ENCODE results near the gene FTSJ3.

FTSJ3 gene

DNA sequence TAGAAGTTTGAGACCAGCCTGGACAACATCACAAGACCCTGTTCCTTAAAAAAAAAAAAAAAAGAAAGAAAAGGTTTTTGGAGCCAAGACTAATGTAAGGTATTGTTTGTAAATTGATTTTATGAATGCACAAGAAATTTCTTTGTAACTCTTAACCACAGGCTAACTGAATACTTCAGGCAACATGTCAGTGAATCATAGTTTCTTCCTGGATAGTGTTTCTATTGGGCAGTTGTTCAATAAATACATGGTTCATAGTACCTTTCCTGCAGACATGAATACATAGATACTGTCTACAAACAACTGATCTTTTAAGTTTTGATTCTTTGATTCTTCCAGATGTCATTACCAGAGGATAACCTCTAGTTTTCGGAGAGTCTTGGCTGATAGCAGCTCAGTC is 41.9 kb downstream of the FTSJ3 start:
- Histone ChIP-seq H3K4me1 (ENCODE audit: control insufficient read depth, insufficient read depth, low read length, unreplicated experiment) (peaks cover 39% of the 10 kb centered on the region), H3K4me3 (ENCODE audit: low read depth, low read length) (no peak overlapping the region), H2AFZ (ENCODE audit: low read length, unreplicated experiment) (no peak overlapping the region), H3K79me2 (ENCODE audit: control insufficient read depth, insufficient read depth, low read length, unreplicated experiment) (peaks cover 75% of the 10 kb centered on the region), H3K27ac (ENCODE audit: low read depth, low read length) (0 out of 2 replicates have a peak overlapping the region, but pooled peaks have one; percentile 26), H3K36me3 (ENCODE audit: insufficient read depth, low read length) (peaks cover 12% of the 10 kb centered on the region; the same call in 1 of the 2 replicates), H3K27me3 (ENCODE audit: insufficient read depth, low read length) (no peaks in the 10 kb centered on the region)

DNA sequence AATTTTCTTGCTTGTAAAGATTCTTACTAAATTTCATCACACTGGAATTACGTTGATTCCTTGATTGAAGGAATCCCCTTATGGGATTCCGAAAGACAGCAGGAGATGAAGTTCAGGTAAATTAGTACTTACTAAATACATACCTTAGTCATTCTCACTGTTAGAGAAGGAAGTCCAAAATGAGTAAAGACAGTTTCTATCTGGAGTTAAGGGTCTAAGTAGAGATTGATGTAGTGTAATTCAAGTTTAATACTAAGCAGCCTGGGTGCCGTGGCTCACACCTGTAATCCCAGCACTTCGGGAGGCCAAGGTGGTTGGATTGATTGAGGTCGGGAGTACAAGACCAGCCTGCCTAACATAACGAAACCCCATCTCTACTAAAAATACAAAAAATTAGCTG is 43.9 kb downstream of the FTSJ3 start:
- Histone ChIP-seq H3K4me3 (ENCODE audit: low read depth, low read length) (no peak overlapping the region), H3K79me2 (ENCODE audit: control insufficient read depth, insufficient read depth, low read length, unreplicated experiment) (peaks cover 92% of the 10 kb centered on the region), H2AFZ (ENCODE audit: low read length, unreplicated experiment) (no peak overlapping the region), H3K36me3 (ENCODE audit: insufficient read depth, low read length) (peaks cover 12% of the 10 kb centered on the region; the same call in 1 of the 2 replicates), H3K27ac (ENCODE audit: low read depth, low read length) (no peak overlapping the region), H3K4me1 (ENCODE audit: control insufficient read depth, insufficient read depth, low read length, unreplicated experiment) (peaks cover 44% of the 10 kb centered on the region), H3K27me3 (ENCODE audit: insufficient read depth, low read length) (no peaks in the 10 kb centered on the region)

DNA sequence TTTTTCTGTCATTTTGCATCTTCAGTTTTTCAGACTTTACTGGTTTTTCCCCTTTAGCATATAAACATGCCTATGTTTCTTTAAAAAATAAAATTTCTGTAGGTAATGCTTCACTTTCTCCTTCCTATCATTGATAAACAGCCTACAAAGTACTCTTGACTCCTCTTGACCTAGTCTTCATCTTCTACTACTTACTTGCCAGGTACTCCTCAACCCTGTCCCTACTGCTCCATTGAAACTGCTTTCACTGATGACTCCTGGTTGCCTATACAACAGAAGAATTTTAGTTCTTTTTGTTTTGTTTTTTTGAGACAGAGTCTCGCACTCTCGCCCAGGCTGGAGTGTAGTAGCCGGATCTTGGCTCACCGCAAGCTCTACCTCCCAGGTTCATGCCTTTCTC is 46.5 kb downstream of the FTSJ3 start:
- Histone ChIP-seq H3K27ac (ENCODE audit: low read depth, low read length) (peak overlapping the region; percentile 0; the same call in 1 of the 2 replicates), H3K36me3 (ENCODE audit: insufficient read depth, low read length) (peaks cover 11% of the 10 kb centered on the region), H3K79me2 (ENCODE audit: control insufficient read depth, insufficient read depth, low read length, unreplicated experiment) (peaks cover 96% of the 10 kb centered on the region), H3K27me3 (ENCODE audit: insufficient read depth, low read length) (no peaks in the 10 kb centered on the region), H3K4me1 (ENCODE audit: control insufficient read depth, insufficient read depth, low read length, unreplicated experiment) (peaks cover 45% of the 10 kb centered on the region), H2AFZ (ENCODE audit: low read length, unreplicated experiment) (no peak overlapping the region), H3K4me3 (ENCODE audit: low read depth, low read length) (0 out of 2 replicates have a peak overlapping the region, but pooled peaks have one; percentile 20)

DNA sequence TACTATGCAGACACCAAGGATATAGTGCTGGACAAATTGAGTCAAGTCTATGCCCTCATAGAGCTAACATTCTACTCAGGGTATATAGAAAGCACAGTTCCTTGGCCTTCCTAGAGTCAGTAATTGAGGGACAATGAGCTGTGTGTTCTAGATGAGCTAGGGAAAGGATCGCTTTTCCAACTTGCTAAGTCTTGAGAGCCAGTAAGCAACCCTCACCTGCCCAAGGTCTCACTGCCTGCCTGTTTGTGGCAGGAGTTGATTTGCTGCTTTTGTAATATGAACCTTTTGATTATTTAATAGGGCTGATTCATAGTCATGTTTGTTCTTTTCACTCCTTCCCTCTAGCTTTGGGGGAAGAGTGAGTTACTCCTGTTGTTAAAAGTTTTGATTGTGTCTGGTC is 47.0 kb downstream of the FTSJ3 start:
- Histone ChIP-seq H3K27ac (ENCODE audit: low read depth, low read length) (peak overlapping the region; percentile 26; the same call in 1 of the 2 replicates), H3K79me2 (ENCODE audit: control insufficient read depth, insufficient read depth, low read length, unreplicated experiment) (peaks cover 96% of the 10 kb centered on the region), H3K4me3 (ENCODE audit: low read depth, low read length) (peak overlapping the region; percentile 20; the same call in 1 of the 2 replicates), H2AFZ (ENCODE audit: low read length, unreplicated experiment) (no peak overlapping the region), H3K27me3 (ENCODE audit: insufficient read depth, low read length) (no peaks in the 10 kb centered on the region), H3K36me3 (ENCODE audit: insufficient read depth, low read length) (peaks cover 8% of the 10 kb centered on the region), H3K4me1 (ENCODE audit: control insufficient read depth, insufficient read depth, low read length, unreplicated experiment) (peaks cover 45% of the 10 kb centered on the region)

DNA sequence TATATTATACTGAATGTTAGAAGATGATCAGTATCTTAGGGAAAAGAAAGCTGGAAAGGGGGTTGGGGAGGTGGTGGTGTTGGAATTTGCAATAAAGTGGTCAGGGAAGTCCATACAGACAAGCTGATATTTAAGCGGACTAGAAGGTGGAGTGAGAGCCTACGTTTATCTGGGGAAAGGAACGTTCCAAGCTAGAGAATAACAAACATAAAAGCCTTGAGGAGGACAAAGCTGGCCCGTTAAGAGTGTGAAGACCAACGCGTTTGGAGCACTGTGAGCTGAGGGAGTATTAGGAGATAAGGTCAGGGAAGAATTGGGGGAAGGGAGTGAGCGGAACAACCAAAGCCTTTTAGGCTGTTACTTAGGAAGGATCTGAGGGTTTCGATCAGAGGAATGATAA is 52.0 kb downstream of the FTSJ3 start:
- H3K36me3 ChIP-seq (ENCODE audit: insufficient read depth, low read length): peaks cover 5% of the 10 kb centered on the region; the same call in 1 of the 2 replicates
- H3K27ac ChIP-seq (ENCODE audit: low read depth, low read length): no peak overlapping the region
- H3K79me2 ChIP-seq (ENCODE audit: control insufficient read depth, insufficient read depth, low read length, unreplicated experiment): peaks cover 90% of the 10 kb centered on the region
- peak overlapping the region; percentile 86 for H3K4me3 ChIP-seq (ENCODE audit: low read depth, low read length)
- H2AFZ ChIP-seq (ENCODE audit: low read length, unreplicated experiment): no peak overlapping the region
- no peaks in the 10 kb centered on the region for H3K27me3 ChIP-seq (ENCODE audit: insufficient read depth, low read length)
- H3K4me1 ChIP-seq (ENCODE audit: control insufficient read depth, insufficient read depth, low read length, unreplicated experiment): peaks cover 15% of the 10 kb centered on the region

DNA sequence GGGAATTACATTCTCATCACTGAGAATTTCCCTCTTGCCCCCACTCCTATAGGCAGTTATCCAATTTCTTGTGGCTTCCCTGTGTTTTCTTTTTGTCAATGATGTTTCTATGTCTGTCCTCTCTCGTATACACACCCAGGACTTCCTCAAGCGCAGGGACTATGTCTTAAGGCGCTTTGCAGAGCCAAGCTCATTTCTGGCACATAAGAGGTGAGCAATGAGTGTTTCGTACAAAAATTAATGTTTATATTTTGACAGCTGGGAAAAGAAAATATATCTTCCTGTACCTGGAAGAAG is 52.5 kb downstream of the FTSJ3 start:
- H2AFZ ChIP-seq (ENCODE audit: low read length, unreplicated experiment): no peak overlapping the region
- H3K27ac ChIP-seq (ENCODE audit: low read depth, low read length): peak overlapping the region; percentile 96; the same call in 1 of the 2 replicates
- peaks cover 5% of the 10 kb centered on the region; the same call in 1 of the 2 replicates for H3K36me3 ChIP-seq (ENCODE audit: insufficient read depth, low read length)

DNA sequence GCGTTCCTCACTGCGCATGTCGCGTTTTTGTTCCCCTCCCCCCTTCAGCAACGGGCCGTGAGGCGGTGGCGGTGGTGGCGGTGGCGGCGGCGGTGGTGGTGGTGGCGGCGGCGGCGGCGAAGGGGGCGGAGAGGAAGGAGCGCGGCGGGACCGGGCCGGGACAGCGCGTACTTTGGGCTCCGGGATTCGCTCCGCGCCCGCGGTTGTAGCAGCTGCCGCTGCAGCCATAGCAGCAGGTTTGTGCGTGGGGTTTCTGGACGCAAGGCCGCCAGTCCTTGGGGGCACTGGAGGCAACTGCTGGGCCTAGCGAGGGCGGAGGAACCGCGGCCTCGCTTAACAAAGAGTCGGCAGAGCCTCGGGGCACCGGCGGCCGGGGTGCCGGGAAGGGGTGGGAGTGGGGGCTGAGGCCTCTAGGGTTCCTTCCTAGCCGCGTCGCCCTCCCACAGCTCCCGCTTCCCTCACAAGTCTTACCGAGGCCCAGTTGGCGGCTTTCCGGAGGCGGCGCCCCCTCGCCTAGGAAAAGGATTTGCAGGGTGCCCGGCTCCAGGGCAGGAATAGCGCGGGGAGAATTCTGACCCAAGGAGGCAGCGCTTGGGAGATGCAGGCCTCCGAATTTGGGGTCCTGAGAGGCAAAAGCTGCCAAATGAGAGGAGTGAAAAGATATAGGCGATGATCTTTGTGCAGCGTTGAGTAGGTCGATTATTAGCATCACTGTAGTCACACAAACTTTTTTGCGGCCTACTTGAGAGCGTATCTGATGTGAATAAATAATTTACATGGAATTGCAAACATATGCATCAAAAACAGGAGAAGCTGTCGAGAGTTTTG is 53.1 kb downstream of the FTSJ3 start, which contains the start of gene DDX42:
Gene DDX42 (plus strand): TSS at position 30 of the 828 bp plus-strand sequence. CDS start 12,880 bp downstream, outside the sequence.
- Histone ChIP-seq H3K4me1 (ENCODE audit: control insufficient read depth, insufficient read depth, low read length, unreplicated experiment) (peaks cover 12% of the 10 kb centered on the region), H3K4me3 (ENCODE audit: low read depth, low read length) (peak within 1 kb of the TSS; percentile 86), H3K36me3 (ENCODE audit: insufficient read depth, low read length) (peaks cover 5% of the 10 kb centered on the region; the same call in 1 of the 2 replicates), H3K27ac (ENCODE audit: low read depth, low read length) (peak within 1 kb of the TSS; percentile 96), H3K79me2 (ENCODE audit: control insufficient read depth, insufficient read depth, low read length, unreplicated experiment) (peaks cover 90% of the 10 kb centered on the region), H2AFZ (ENCODE audit: low read length, unreplicated experiment) (peak within 1 kb of the TSS; percentile 51), H3K27me3 (ENCODE audit: insufficient read depth, low read length) (no peaks in the 10 kb centered on the region)

More for the DNA sequence above, 52.5 kb downstream of the FTSJ3 start:
- Histone ChIP-seq H3K27me3 (ENCODE audit: insufficient read depth, low read length) (no peaks in the 10 kb centered on the region), H3K4me3 (ENCODE audit: low read depth, low read length) (peak overlapping the region; percentile 86), H3K79me2 (ENCODE audit: control insufficient read depth, insufficient read depth, low read length, unreplicated experiment) (peaks cover 90% of the 10 kb centered on the region), H3K4me1 (ENCODE audit: control insufficient read depth, insufficient read depth, low read length, unreplicated experiment) (peaks cover 12% of the 10 kb centered on the region)

DNA sequence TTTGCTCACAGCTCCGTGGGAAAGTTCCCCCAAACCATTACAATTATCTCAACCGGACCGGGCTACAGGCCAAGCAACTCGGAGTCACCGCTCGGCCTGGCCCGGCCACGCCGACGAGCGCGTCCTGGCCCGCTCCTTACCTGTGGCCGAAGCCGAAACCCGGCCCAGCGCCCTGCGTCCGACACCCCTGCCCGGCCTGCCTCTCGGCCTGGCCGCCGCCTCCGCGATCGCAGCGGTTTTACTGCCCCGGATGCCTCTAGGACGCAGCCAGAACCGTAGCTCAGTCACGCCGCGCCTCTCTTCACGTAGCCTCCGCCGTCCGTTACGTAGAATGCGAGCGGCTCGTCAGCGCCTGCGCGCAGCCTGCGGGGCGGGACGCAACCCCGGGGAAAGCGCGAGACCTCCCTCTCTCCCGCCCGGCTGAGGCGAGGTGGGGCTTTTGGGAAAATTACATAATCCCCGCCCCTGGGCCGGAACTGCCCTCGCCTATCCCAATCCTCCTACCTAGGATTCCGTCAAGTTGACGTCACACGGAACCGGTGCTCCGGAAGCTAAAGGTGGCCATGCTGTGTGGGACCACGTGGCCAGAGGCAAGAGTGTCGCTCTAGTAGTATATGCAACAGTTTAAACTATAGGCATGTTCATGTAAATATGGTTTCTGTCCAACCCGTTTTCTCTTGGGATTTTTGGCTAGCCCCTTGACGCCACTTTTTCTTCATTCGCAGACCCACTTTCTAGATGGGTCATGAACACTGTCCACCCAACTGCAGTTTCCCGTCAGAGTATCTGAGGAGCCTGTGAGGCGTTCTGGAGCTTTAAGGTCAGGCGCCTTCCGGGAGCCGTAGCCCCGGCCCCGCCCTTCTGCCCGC is 54.0 kb downstream of the FTSJ3 start, which contains the start of gene CCDC47:
Gene CCDC47 (minus strand): TSS at position 326 of the 869 bp plus-strand sequence. CDS start 7,422 bp downstream, outside the sequence.
- Histone ChIP-seq H3K36me3 (ENCODE audit: insufficient read depth, low read length) (peaks cover 5% of the 10 kb centered on the region; the same call in 1 of the 2 replicates), H3K4me1 (ENCODE audit: control insufficient read depth, insufficient read depth, low read length, unreplicated experiment) (peaks cover 12% of the 10 kb centered on the region), H2AFZ (ENCODE audit: low read length, unreplicated experiment) (peak within 1 kb of the TSS; percentile 51), H3K27ac (ENCODE audit: low read depth, low read length) (peak within 1 kb of the TSS; percentile 96), H3K27me3 (ENCODE audit: insufficient read depth, low read length) (no peaks in the 10 kb centered on the region), H3K79me2 (ENCODE audit: control insufficient read depth, insufficient read depth, low read length, unreplicated experiment) (peaks cover 90% of the 10 kb centered on the region), H3K4me3 (ENCODE audit: low read depth, low read length) (peak within 1 kb of the TSS; percentile 86)

DNA sequence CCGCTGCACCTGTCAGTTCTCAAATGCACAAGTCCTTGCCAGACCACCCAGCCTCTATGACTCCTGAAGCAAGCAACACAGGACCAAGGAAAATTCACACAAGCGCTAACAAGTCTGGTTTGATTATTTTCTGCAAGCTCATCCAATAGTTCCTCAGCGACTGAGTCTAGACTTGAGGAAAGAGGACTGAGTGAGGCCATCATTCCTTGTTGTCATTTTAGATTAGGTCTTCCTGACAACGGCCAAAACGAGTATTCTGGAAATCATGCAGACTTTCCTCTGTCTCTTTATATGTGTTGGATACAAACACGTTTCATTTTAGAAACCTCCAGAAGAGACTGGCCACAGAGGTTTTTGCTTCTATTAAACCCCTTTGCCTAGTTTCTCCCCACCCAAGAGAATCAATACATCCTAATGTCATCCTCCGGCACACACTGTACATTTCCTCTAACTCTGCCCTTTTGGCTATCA is 54.6 kb downstream of the FTSJ3 start:
- Histone ChIP-seq H2AFZ (ENCODE audit: low read length, unreplicated experiment) (peak overlapping the region; percentile 51), H3K27me3 (ENCODE audit: insufficient read depth, low read length) (no peaks in the 10 kb centered on the region), H3K4me3 (ENCODE audit: low read depth, low read length) (peak overlapping the region; percentile 86), H3K27ac (ENCODE audit: low read depth, low read length) (peak overlapping the region; percentile 96), H3K36me3 (ENCODE audit: insufficient read depth, low read length) (peaks cover 5% of the 10 kb centered on the region; the same call in 1 of the 2 replicates), H3K79me2 (ENCODE audit: control insufficient read depth, insufficient read depth, low read length, unreplicated experiment) (peaks cover 90% of the 10 kb centered on the region), H3K4me1 (ENCODE audit: control insufficient read depth, insufficient read depth, low read length, unreplicated experiment) (peaks cover 12% of the 10 kb centered on the region)
